HuH-7 (cell line): ENCODE results near the gene BPIFB2.

ENCODE experiments used
- DNase-seq: peaks from one replicate; pipeline ENCODE4 v3.0.0; 2011; ENCODE audit warnings: low spot score

Gene BPIFB2

GRCh38 chr20:33070111-33071053 is 62.9 kb downstream of the BPIFB2 start:
- DNase-seq, result no peak

GRCh38 chr20:33071198-33071597 is 63.7 kb downstream of the BPIFB2 start:
- DNase-seq, result no peak

- no peak for DNase-seq
Measured at GRCh38 chr20:33072362-33072761, 64.9 kb downstream of the BPIFB2 start.

- no peak for DNase-seq
Measured at GRCh38 chr20:33072813-33073212, 65.3 kb downstream of the BPIFB2 start.
